ENCODE data around the gene AMPH.
"Not testable (repeated sequence)": the region's sequence is repeated elsewhere in the genome, so short reads cannot be mapped to it uniquely, and the experiment has no call there.

Gene AMPH

GRCh38 chr7:38425509-38425908 is 205.7 kb downstream of the AMPH start:
- H3K4me3 ChIP-seq (ENCODE audit: low read length), result no peak overlapping the region
- peak; percentile 15 for DNase-seq (ENCODE audit: low read depth, low spot score)

GRCh38 chr7:38424750-38425463 is 206.3 kb downstream of the AMPH start:
- no peak overlapping the region for H3K4me3 ChIP-seq (ENCODE audit: low read length)
- DNase-seq (ENCODE audit: low read depth, low spot score), result peak; percentile 18

GRCh38 chr7:38413784-38414183 is 217.4 kb downstream of the AMPH start:
- DNase-seq (ENCODE audit: low read depth, low spot score), result peak; percentile 30
- H3K4me3 ChIP-seq (ENCODE audit: low read length), result no peak overlapping the region

- no peak overlapping the region for H3K4me3 ChIP-seq (ENCODE audit: low read length)
- peak; percentile 38 for DNase-seq (ENCODE audit: low read depth, low spot score)
Observed at GRCh38 chr7:38411404-38411803, 219.8 kb downstream of the AMPH start.

GRCh38 chr7:38410056-38410455 is 221.1 kb downstream of the AMPH start:
- H3K4me3 ChIP-seq (ENCODE audit: low read length), result no peak overlapping the region
- no peak for DNase-seq (ENCODE audit: low read depth, low spot score)

GRCh38 chr7:38409531-38409930 is 221.6 kb downstream of the AMPH start:
- no peak for DNase-seq (ENCODE audit: low read depth, low spot score)
- no peak overlapping the region for H3K4me3 ChIP-seq (ENCODE audit: low read length)

- DNase-seq (ENCODE audit: low read depth, low spot score), result peak; percentile 14
- H3K4me3 ChIP-seq (ENCODE audit: low read length), result no peak overlapping the region
Observed at GRCh38 chr7:38398725-38399321, 232.3 kb downstream of the AMPH start.

- no peak overlapping the region for H3K4me3 ChIP-seq (ENCODE audit: low read length)
- DNase-seq (ENCODE audit: low read depth, low spot score), result no peak
Observed at GRCh38 chr7:38396852-38397251, 234.3 kb downstream of the AMPH start.

- not testable (repeated sequence) for H3K4me3 ChIP-seq (ENCODE audit: low read length); DNase-seq (ENCODE audit: low read depth, low spot score)
Observed at GRCh38 chr7:38395921-38396552, 235.1 kb downstream of the AMPH start.

- no peak overlapping the region for H3K4me3 ChIP-seq (ENCODE audit: low read length)
Observed at GRCh38 chr7:38394660-38395059, 236.5 kb downstream of the AMPH start.

GRCh38 chr7:38393874-38394273 is 237.3 kb downstream of the AMPH start:
- DNase-seq (ENCODE audit: low read depth, low spot score), result no peak
- H3K4me3 ChIP-seq (ENCODE audit: low read length), result no peak overlapping the region

More at GRCh38 chr7:38394660-38395059, 236.5 kb downstream of the AMPH start:
- DNase-seq (ENCODE audit: low read depth, low spot score), result no peak

- no peak for DNase-seq (ENCODE audit: low read depth, low spot score)
Observed at GRCh38 chr7:38391751-38392150, 239.4 kb downstream of the AMPH start.

GRCh38 chr7:38385682-38386081 is 245.5 kb downstream of the AMPH start:
- no peak overlapping the region for H3K4me3 ChIP-seq (ENCODE audit: low read length)
- no peak for DNase-seq (ENCODE audit: low read depth, low spot score)

More at GRCh38 chr7:38391751-38392150, 239.4 kb downstream of the AMPH start:
- H3K4me3 ChIP-seq (ENCODE audit: low read length), result no peak overlapping the region

GRCh38 chr7:38383281-38383680 is 247.9 kb downstream of the AMPH start:
- no peak overlapping the region for H3K4me3 ChIP-seq (ENCODE audit: low read length)
- DNase-seq (ENCODE audit: low read depth, low spot score), result no peak

GRCh38 chr7:38382684-38383083 is 248.5 kb downstream of the AMPH start:
- no peak for DNase-seq (ENCODE audit: low read depth, low spot score)
- H3K4me3 ChIP-seq (ENCODE audit: low read length), result no peak overlapping the region

- H3K4me3 ChIP-seq (ENCODE audit: low read length), result no peak overlapping the region
- DNase-seq (ENCODE audit: low read depth, low spot score), result no peak
Observed at GRCh38 chr7:38375453-38375852, 255.7 kb downstream of the AMPH start.

- DNase-seq (ENCODE audit: low read depth, low spot score), result peak; percentile 40
- no peak overlapping the region for H3K4me3 ChIP-seq (ENCODE audit: low read length)
Observed at GRCh38 chr7:38374507-38374906, 256.7 kb downstream of the AMPH start.

GRCh38 chr7:38373155-38373554 is 258.0 kb downstream of the AMPH start:
- DNase-seq (ENCODE audit: low read depth, low spot score), result no peak
- no peak overlapping the region for H3K4me3 ChIP-seq (ENCODE audit: low read length)

- H3K4me3 ChIP-seq (ENCODE audit: low read length), result no peak overlapping the region
Observed at GRCh38 chr7:38372290-38372689, 258.9 kb downstream of the AMPH start.

GRCh38 chr7:38369816-38370493 is 261.2 kb downstream of the AMPH start:
- no peak overlapping the region for H3K4me3 ChIP-seq (ENCODE audit: low read length)
- DNase-seq (ENCODE audit: low read depth, low spot score), result peak; percentile 65

More at GRCh38 chr7:38372290-38372689, 258.9 kb downstream of the AMPH start:
- DNase-seq (ENCODE audit: low read depth, low spot score), result no peak

Data from Jurkat, Clone E6-1 (cell line).